Glutamatergic neuron (in vitro differentiated cells): ENCODE data around the gene TMEM238. TPM values are rescaled to one million over a fixed set of nuclear protein-coding genes. Genes with fewer than 3 reads are reported as not detected.

Source experiments
- DNase-seq: peaks from one replicate; pipeline ENCODE4 v3.0.0; 2022
- H3K27ac Mint-ChIP-seq: one replicate; pipeline ENCODE4 v1.8.0; 2020; ENCODE audit warnings: mild to moderate bottlenecking, mixed read lengths, inconsistent platforms; ENCODE audit not compliant: unreplicated experiment
- H3K27me3 Mint-ChIP-seq: one replicate; pipeline ENCODE4 v1.8.0; 2020; ENCODE audit warnings: mild to moderate bottlenecking, moderate library complexity, mixed read lengths, inconsistent platforms; ENCODE audit not compliant: unreplicated experiment
- H3K36me3 Mint-ChIP-seq: one replicate; pipeline ENCODE4 v1.8.0; 2020; ENCODE audit warnings: mild to moderate bottlenecking, mixed read lengths, inconsistent platforms; ENCODE audit not compliant: unreplicated experiment
- H3K4me1 Mint-ChIP-seq: one replicate; pipeline ENCODE4 v1.8.0; 2020; ENCODE audit warnings: mild to moderate bottlenecking, low read depth, mixed read lengths, inconsistent platforms; ENCODE audit not compliant: unreplicated experiment
- H3K4me3 Mint-ChIP-seq: one replicate; pipeline ENCODE4 v1.8.0; 2020; ENCODE audit warnings: mild to moderate bottlenecking, mixed read lengths, inconsistent platforms; ENCODE audit not compliant: unreplicated experiment
- H3K9me3 Mint-ChIP-seq: one replicate; pipeline ENCODE4 v1.8.0; 2020; ENCODE audit warnings: mild to moderate bottlenecking, moderate library complexity, mixed read lengths, inconsistent platforms; ENCODE audit not compliant: unreplicated experiment
- total RNA-seq: library from RNA; stranded (reverse); fragmentation: NEBNext Ultra II Directional; extraction: Animal tissue kit (Norgen Biotek cat#: 25700); gene quantifications from one replicate; pipeline ENCODE4 v1.2.1, GENCODE V29; 2021; ENCODE audit not compliant: unreplicated experiment
- TF ChIP-seq, protein P1 (sequence below): fragments of 200-600 bp; sonication (generic); IDR thresholded peaks from one replicate; pipeline ENCODE4 v1.5.0; 2021; ENCODE audit not compliant: partially characterized antibody, unreplicated experiment

TMEM238 gene
- total RNA-seq, 1 donor from 2014 or later, result 1.3 TPM

DNA sequence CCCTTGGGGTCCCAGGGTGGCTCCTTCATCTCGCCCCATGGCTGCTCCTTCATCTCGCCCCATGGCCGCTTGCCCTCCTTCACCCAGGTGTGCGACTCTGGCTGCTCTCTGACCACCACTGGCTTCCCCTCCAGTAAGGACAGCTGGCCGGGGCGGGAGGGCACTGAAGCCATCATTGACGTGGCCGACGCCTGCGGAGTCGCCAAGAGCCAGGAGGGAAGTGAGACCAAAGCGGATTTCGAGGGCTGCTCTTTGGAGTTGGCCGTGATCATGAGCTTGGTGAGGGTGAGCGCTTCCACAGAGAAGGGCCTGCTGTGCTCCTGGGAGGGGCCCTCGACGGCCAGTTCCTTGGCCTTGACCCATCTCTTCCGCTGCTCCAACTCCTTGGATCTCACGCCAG, 25.6 kb downstream of the TMEM238 start:
- no peak overlapping the region for H3K4me3 Mint-ChIP-seq

DNA sequence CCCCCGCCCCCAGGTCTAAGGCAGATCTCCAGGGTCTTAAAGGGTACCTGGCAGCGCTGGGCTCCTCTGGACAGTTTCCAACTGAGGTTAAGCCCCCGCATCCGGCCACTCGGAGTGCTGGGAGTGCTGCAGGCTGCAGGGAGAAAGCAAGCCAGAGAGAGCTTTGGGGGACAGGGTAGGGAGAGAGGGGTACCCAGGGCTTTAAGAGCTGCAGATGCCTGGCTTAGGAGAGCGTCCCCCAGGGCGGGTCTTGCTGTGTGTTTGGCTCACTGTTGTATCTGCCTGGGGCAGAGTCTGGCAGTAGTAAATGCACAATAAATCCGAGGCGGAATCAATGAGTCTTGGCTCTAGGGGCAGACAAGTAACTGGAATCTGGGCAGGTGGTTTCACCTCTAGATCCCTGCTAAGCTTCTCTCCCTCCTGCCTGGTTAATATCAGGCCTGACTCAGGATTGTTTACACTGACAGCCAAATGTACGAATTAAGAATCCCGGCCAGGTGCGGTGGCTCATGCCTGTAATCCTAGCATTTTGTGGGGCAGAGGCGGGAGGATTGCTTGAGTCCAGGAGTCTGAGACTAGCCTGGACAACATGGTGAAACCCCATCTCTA, 28.8 kb downstream of the TMEM238 start:
- DNase-seq, result no peak
- H3K36me3 Mint-ChIP-seq, result no peaks in the 10 kb centered on the region
- H3K27ac Mint-ChIP-seq, result no peak overlapping the region
- TF ChIP-seq, protein P1, sequence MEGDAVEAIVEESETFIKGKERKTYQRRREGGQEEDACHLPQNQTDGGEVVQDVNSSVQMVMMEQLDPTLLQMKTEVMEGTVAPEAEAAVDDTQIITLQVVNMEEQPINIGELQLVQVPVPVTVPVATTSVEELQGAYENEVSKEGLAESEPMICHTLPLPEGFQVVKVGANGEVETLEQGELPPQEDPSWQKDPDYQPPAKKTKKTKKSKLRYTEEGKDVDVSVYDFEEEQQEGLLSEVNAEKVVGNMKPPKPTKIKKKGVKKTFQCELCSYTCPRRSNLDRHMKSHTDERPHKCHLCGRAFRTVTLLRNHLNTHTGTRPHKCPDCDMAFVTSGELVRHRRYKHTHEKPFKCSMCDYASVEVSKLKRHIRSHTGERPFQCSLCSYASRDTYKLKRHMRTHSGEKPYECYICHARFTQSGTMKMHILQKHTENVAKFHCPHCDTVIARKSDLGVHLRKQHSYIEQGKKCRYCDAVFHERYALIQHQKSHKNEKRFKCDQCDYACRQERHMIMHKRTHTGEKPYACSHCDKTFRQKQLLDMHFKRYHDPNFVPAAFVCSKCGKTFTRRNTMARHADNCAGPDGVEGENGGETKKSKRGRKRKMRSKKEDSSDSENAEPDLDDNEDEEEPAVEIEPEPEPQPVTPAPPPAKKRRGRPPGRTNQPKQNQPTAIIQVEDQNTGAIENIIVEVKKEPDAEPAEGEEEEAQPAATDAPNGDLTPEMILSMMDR, result no peak
- H3K4me1 Mint-ChIP-seq, result peaks cover 6% of the 10 kb centered on the region
- no peak overlapping the region for H3K4me3 Mint-ChIP-seq
- H3K27me3 Mint-ChIP-seq, result peaks cover 17% of the 10 kb centered on the region
- H3K9me3 Mint-ChIP-seq, result peaks cover 10% of the 10 kb centered on the region

More for the DNA sequence above, 25.6 kb downstream of the TMEM238 start:
- Mint-ChIP-seq H3K9me3 (no peaks in the 10 kb centered on the region), H3K4me1 (peaks cover 3% of the 10 kb centered on the region), H3K36me3 (no peaks in the 10 kb centered on the region), H3K27ac (no peak overlapping the region), H3K27me3 (peaks cover 4% of the 10 kb centered on the region)
- DNase-seq, result no peak
- TF ChIP-seq, protein P1, result no peak

DNA sequence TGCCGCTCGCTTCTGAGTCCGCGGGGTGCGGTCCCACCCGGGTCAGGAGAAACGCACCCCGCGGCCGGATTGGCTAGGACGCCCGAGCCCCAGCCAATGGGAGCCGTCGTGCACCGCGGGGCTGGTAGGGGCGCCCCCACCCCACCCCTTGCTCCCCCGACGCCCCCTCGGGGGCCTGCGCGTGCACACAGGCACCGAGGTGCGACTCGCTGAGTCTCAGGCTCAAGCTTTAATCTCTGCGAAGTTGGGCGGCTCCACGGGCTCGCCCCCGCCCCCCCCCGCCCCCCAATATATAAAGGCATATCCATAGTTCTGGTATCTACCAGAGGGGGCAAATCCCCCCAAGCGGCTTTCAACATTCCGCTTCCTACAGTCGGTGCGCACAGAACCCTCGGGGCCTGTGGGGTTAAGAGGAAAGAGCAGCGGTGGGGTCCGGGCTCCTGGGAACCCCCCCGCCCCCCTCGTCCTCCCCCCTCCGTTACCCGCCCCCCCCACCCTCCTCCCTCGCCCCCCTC, 29.3 kb downstream of the TMEM238 start, which contains the start of gene COX6B2:
TSS of gene COX6B2 (minus strand) at position 22 of the 515 bp plus-strand sequence. CDS start 198 bp downstream, outside the sequence.
- Mint-ChIP-seq H3K27ac (no peak within 1 kb of the TSS), H3K9me3 (peaks cover 10% of the 10 kb centered on the region), H3K27me3 (peaks cover 17% of the 10 kb centered on the region), H3K4me3 (peak within 1 kb of the TSS; percentile 75), H3K36me3 (no peaks in the 10 kb centered on the region), H3K4me1 (peaks cover 6% of the 10 kb centered on the region)
- TF ChIP-seq, protein P1, result peak; percentile 17
- DNase-seq, result no peak

DNA sequence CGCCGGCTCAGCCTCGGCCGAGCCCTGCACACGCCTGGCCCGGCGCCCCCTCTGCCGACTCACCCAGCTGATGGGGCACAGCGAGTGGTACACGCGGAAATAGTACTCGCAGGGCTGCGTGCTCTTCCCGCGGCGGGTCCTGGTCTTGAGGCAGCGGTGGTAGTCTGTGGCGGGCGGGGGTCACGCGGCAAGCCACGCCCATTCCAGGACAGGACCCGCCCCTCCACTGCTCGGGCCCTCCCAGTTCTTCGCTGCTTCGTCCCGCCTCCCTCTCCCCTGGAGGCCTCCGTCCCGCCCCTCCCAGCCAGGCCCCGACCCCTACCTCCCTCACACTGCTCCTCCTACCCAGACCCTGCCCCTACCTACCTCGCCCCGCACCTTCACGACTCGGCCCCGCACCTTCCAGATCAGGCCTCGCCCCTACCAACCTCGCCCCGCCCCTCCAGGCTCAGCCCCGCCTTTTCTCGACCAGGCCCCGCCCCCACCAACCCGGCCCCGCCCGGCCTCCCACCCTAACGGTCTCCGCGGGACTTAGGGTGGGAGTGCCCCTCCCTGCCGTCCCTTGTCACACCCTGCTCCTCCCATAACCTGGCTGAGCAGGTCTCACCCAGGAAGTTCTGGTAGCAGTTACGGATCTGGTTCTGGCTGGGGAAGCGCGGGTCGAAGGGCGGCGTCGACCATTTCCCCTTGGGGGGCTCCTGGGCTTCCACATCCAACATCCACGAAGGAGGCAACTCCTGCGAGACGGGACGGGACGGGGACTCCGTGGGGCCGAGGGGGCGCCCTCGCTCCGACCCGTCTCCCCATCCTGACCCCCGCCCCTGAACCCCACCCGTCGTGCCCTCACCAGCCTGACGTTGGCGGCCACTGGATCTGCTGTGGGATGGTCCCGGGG, 30.0 kb downstream of the TMEM238 start:
- Mint-ChIP-seq H3K9me3 (peaks cover 10% of the 10 kb centered on the region), H3K4me3 (peak overlapping the region; percentile 75), H3K4me1 (peaks cover 6% of the 10 kb centered on the region), H3K27ac (no peak overlapping the region), H3K36me3 (no peaks in the 10 kb centered on the region), H3K27me3 (peaks cover 17% of the 10 kb centered on the region)
- DNase-seq, result peak; percentile 84
- TF ChIP-seq, protein P1, result no peak
